GM13976 (cell line): ENCODE data around the gene INCENP.

Source experiments
- DNase-seq: peaks from one replicate; pipeline ENCODE4 v3.0.0; 2012; ENCODE audit warnings: low spot score
- in situ Hi-C: fragments of 300-500 bp; cut with MboI; formaldehyde crosslinking; loops from one replicate; pipeline ENCODE4 v1.12.0; 2022; ENCODE audit warnings: low sequenced_read_pairs, mixed read lengths, inconsistent platforms; ENCODE audit not compliant: unreplicated experiment
- TF ChIP-seq, protein P1 (sequence below): IDR thresholded peaks from 2 replicates; pipeline ENCODE4 v1.5.1; 2012; ENCODE audit warnings: borderline replicate concordance, mild to moderate bottlenecking; ENCODE audit not compliant: insufficient read depth; ENCODE audit errors: extremely low read depth, missing control alignments, control extremely low read depth

The INCENP gene

DNA sequence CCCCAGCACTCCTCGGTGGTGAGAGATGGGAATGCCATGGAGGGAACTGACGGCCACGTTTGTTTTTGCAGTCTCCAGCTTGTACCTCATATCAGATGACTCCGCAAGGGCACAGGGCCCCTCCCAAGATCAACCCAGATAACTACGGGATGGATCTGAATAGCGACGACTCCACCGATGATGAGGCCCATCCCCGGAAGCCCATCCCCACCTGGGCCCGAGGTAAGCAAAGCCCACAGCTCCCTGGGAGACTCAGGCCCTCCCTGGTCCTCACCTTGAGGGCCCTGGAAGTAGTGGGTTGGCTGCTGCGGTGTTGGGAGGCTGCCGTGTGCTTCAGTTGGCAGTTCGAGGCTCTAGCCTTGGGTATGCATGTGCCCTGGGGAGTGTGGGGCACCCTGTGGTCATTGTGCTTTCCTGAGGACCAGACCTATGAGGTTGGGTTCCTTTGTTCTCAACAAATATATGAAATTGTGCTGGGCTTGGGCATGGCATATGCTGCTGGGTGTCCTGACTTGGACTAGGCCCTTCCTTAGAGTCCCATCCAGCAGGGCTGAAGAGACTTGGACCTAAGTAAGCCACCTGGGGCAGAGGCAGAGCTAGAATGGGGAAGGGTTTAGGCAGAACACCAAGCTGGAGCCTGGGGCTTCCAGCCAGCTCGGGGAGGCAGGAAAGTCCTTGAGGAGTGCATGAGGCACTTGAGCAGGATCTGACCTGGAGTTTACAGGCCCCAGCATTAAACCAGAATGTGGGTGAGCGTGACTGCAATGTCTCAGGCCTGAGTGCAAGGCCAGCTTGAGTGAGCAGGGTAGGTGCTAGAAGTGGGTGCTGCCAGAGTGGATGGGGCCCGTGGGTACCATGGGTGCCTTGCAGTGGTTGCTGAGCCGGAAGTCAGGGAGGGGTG is 26.4 kb downstream of the INCENP start:
- TF ChIP-seq, protein P1, sequence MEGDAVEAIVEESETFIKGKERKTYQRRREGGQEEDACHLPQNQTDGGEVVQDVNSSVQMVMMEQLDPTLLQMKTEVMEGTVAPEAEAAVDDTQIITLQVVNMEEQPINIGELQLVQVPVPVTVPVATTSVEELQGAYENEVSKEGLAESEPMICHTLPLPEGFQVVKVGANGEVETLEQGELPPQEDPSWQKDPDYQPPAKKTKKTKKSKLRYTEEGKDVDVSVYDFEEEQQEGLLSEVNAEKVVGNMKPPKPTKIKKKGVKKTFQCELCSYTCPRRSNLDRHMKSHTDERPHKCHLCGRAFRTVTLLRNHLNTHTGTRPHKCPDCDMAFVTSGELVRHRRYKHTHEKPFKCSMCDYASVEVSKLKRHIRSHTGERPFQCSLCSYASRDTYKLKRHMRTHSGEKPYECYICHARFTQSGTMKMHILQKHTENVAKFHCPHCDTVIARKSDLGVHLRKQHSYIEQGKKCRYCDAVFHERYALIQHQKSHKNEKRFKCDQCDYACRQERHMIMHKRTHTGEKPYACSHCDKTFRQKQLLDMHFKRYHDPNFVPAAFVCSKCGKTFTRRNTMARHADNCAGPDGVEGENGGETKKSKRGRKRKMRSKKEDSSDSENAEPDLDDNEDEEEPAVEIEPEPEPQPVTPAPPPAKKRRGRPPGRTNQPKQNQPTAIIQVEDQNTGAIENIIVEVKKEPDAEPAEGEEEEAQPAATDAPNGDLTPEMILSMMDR = no peak
- in situ Hi-C loops = no loop called here
- DNase-seq = no peak

GRCh38 chr11:62150887-62151736 is 27.3 kb downstream of the INCENP start:
- TF ChIP-seq, protein P1 = no peak
- in situ Hi-C loops = no loop called here
- no peak for DNase-seq

- TF ChIP-seq, protein P1 = no peak
- in situ Hi-C loops = no loop called here
- DNase-seq = no peak
These were observed 27.9 kb downstream of the INCENP start for GRCh38 chr11:62151737-62152102.

- no peak for DNase-seq
- in situ Hi-C loops = no loop called here
- TF ChIP-seq, protein P1 = no peak
These were observed 28.7 kb downstream of the INCENP start for GRCh38 chr11:62152245-62153086.

DNA sequence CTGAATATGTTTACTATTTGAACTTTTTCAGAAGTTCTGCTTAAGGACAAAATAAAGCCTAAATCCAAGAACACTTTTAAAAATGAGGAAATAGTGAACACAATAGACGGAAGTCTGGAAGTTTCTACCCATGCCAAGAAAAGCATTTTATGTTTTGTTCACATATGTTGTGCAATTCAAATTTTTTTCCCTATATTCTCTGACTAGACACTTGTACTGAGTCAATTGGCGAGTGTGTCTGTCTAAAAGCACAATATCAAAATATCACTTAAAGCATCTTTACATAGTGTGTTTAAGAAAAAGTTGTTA is 29.2 kb downstream of the INCENP start:
- in situ Hi-C loops = no loop called here
- TF ChIP-seq, protein P1 = no peak
- no peak for DNase-seq

DNA sequence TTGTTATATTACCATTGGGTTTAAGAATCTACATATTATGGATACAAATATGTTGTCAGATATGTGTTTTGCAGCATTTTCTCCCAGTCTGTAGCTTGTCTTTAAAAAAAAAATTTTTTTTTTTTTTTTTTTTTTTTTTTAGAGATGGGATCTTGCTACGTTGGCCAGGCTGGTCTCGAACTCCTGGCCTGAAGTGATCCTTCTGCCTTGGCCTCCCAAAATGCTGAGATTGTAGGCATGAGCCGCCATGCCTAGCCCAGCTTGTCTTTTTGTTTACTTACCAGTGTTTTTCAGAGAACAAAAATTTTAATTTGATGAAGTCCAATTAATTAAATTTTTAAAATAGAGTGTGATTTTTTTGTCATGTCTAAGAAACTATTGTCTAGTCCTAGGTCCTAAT is 29.8 kb downstream of the INCENP start:
- in situ Hi-C loops = no loop called here
- TF ChIP-seq, protein P1 = no peak
- DNase-seq = no peak
